ENCODE measurements around the gene MXD4. TPM values are rescaled to one million over a fixed set of nuclear protein-coding genes. Genes with fewer than 3 reads are reported as not detected.

MXD4 gene
- total and polyA plus RNA-seq, 4 donors: 36.9 to 75.4 (median 60.4) TPM

GRCh38 chr4:2296631-2297601, 35.0 kb upstream of the MXD4 start:
- intact Hi-C loops (cut with DNase I): no loop called here
- DNase-seq (peak in 1 of 2 donors; percentile 70), ATAC-seq (ENCODE audit: low FRiP score) (no peak)
- Histone ChIP-seq H3K27me3 (ENCODE audit: control insufficient read depth in 1 of 2, insufficient read depth in 2 of 2, low read length in 1 of 2) (no peaks in the 10 kb centered on the region), H3K4me3 (ENCODE audit: low read length in 2 of 2) (no peak overlapping the region), H3K4me1 (ENCODE audit: control insufficient read depth in 1 of 2, insufficient read depth in 2 of 2, low read length in 2 of 2) (no peaks in the 10 kb centered on the region), H3K9me3 (ENCODE audit: control insufficient read depth, low read length) (no peaks in the 10 kb centered on the region), H3K36me3 (ENCODE audit: control insufficient read depth in 1 of 2, insufficient read depth in 2 of 2, low read length in 1 of 2) (no peaks in the 10 kb centered on the region), H3K27ac (ENCODE audit: low read depth in 1 of 2, low read length in 2 of 2) (no peak overlapping the region)
- WGBS, 2 donors: 90% methylated on average over 37 of the region's 37 CpGs

GRCh38 chr4:2295900-2296442, 34.1 kb upstream of the MXD4 start:
- Histone ChIP-seq H3K4me3 (ENCODE audit: low read length in 2 of 2) (no peak overlapping the region), H3K9me3 (ENCODE audit: control insufficient read depth, low read length) (no peaks in the 10 kb centered on the region), H3K27ac (ENCODE audit: low read depth in 1 of 2, low read length in 2 of 2) (no peak overlapping the region), H3K27me3 (ENCODE audit: control insufficient read depth in 1 of 2, insufficient read depth in 2 of 2, low read length in 1 of 2) (no peaks in the 10 kb centered on the region), H3K36me3 (ENCODE audit: control insufficient read depth in 1 of 2, insufficient read depth in 2 of 2, low read length in 1 of 2) (no peaks in the 10 kb centered on the region), H3K4me1 (ENCODE audit: control insufficient read depth in 1 of 2, insufficient read depth in 2 of 2, low read length in 2 of 2) (no peaks in the 10 kb centered on the region)
- peak in 1 of 2 donors; percentile 63 for DNase-seq
- WGBS, 2 donors: 92 to 94% methylated on average over 14 of the region's 14 CpGs
- intact Hi-C loops (cut with DNase I): no loop called here
- ATAC-seq (ENCODE audit: low FRiP score): no peak

GRCh38 chr4:2295500-2295899, 33.6 kb upstream of the MXD4 start:
- Histone ChIP-seq H3K4me1 (ENCODE audit: control insufficient read depth in 1 of 2, insufficient read depth in 2 of 2, low read length in 2 of 2) (no peaks in the 10 kb centered on the region), H3K36me3 (ENCODE audit: control insufficient read depth in 1 of 2, insufficient read depth in 2 of 2, low read length in 1 of 2) (no peaks in the 10 kb centered on the region), H3K27me3 (ENCODE audit: control insufficient read depth in 1 of 2, insufficient read depth in 2 of 2, low read length in 1 of 2) (no peaks in the 10 kb centered on the region), H3K27ac (ENCODE audit: low read depth in 1 of 2, low read length in 2 of 2) (no peak overlapping the region), H3K4me3 (ENCODE audit: low read length in 2 of 2) (no peak overlapping the region), H3K9me3 (ENCODE audit: control insufficient read depth, low read length) (no peaks in the 10 kb centered on the region)
- intact Hi-C loops (cut with DNase I): no loop called here
- ATAC-seq (ENCODE audit: low FRiP score): no peak
- WGBS, 2 donors: 92 to 95% methylated on average over 9 of the region's 9 CpGs
- peak in 1 of 2 donors; percentile 12 for DNase-seq

- Histone ChIP-seq H3K9me3 (ENCODE audit: control insufficient read depth, low read length) (no peaks in the 10 kb centered on the region), H3K4me3 (ENCODE audit: low read length in 2 of 2) (no peak overlapping the region), H3K4me1 (ENCODE audit: control insufficient read depth in 1 of 2, insufficient read depth in 2 of 2, low read length in 2 of 2) (no peaks in the 10 kb centered on the region), H3K27me3 (ENCODE audit: control insufficient read depth in 1 of 2, insufficient read depth in 2 of 2, low read length in 1 of 2) (no peaks in the 10 kb centered on the region), H3K36me3 (ENCODE audit: control insufficient read depth in 1 of 2, insufficient read depth in 2 of 2, low read length in 1 of 2) (no peaks in the 10 kb centered on the region), H3K27ac (ENCODE audit: low read depth in 1 of 2, low read length in 2 of 2) (no peak overlapping the region)
- intact Hi-C loops (cut with DNase I): no loop called here
- ATAC-seq (ENCODE audit: low FRiP score) (no peak), DNase-seq (peak in 1 of 2 donors; percentile 15)
- WGBS, 2 donors: 38 to 43% methylated on average over 6 of the region's 6 CpGs
Observed at GRCh38 chr4:2292646-2293108, 30.8 kb upstream of the MXD4 start.

GRCh38 chr4:2291705-2292645, 30.1 kb upstream of the MXD4 start:
- DNase-seq (peak; percentile 42 to 62), ATAC-seq (ENCODE audit: low FRiP score) (peak; percentile 38)
- Histone ChIP-seq H3K27me3 (ENCODE audit: control insufficient read depth in 1 of 2, insufficient read depth in 2 of 2, low read length in 1 of 2) (no peaks in the 10 kb centered on the region), H3K4me3 (ENCODE audit: low read length in 2 of 2) (no peak overlapping the region), H3K9me3 (ENCODE audit: control insufficient read depth, low read length) (no peaks in the 10 kb centered on the region), H3K36me3 (ENCODE audit: control insufficient read depth in 1 of 2, insufficient read depth in 2 of 2, low read length in 1 of 2) (no peaks in the 10 kb centered on the region), H3K4me1 (ENCODE audit: control insufficient read depth in 1 of 2, insufficient read depth in 2 of 2, low read length in 2 of 2) (no peaks in the 10 kb centered on the region), H3K27ac (ENCODE audit: low read depth in 1 of 2, low read length in 2 of 2) (no peak overlapping the region)
- intact Hi-C loops (cut with DNase I): no loop called here
- 77 to 79% methylated on average over 20 of the region's 20 CpGs for WGBS, 2 donors

- no peaks in the 10 kb centered on the region for H3K36me3 ChIP-seq (ENCODE audit: control insufficient read depth in 1 of 2, insufficient read depth in 2 of 2, low read length in 1 of 2)
- 87% methylated on average over 24 of the region's 24 CpGs for WGBS, 2 donors
- H3K4me3 ChIP-seq (ENCODE audit: low read length in 2 of 2): no peak overlapping the region
- peak in 1 of 2 donors; percentile 68 for DNase-seq
- no peaks in the 10 kb centered on the region for H3K27me3 ChIP-seq (ENCODE audit: control insufficient read depth in 1 of 2, insufficient read depth in 2 of 2, low read length in 1 of 2)
- no peaks in the 10 kb centered on the region for H3K9me3 ChIP-seq (ENCODE audit: control insufficient read depth, low read length)
- H3K4me1 ChIP-seq (ENCODE audit: control insufficient read depth in 1 of 2, insufficient read depth in 2 of 2, low read length in 2 of 2): no peaks in the 10 kb centered on the region
- intact Hi-C loops (cut with DNase I): no loop called here
- ATAC-seq (ENCODE audit: low FRiP score): no peak
- no peak overlapping the region for H3K27ac ChIP-seq (ENCODE audit: low read depth in 1 of 2, low read length in 2 of 2)
Observed at GRCh38 chr4:2290974-2291704, 29.2 kb upstream of the MXD4 start.

GRCh38 chr4:2290488-2290887, 28.6 kb upstream of the MXD4 start:
- ATAC-seq (ENCODE audit: low FRiP score) (no peak), DNase-seq (peak in 1 of 2 donors; percentile 68)
- Histone ChIP-seq H3K27me3 (ENCODE audit: control insufficient read depth in 1 of 2, insufficient read depth in 2 of 2, low read length in 1 of 2) (no peaks in the 10 kb centered on the region), H3K4me3 (ENCODE audit: low read length in 2 of 2) (no peak overlapping the region), H3K9me3 (ENCODE audit: control insufficient read depth, low read length) (no peaks in the 10 kb centered on the region), H3K27ac (ENCODE audit: low read depth in 1 of 2, low read length in 2 of 2) (no peak overlapping the region), H3K36me3 (ENCODE audit: control insufficient read depth in 1 of 2, insufficient read depth in 2 of 2, low read length in 1 of 2) (no peaks in the 10 kb centered on the region), H3K4me1 (ENCODE audit: control insufficient read depth in 1 of 2, insufficient read depth in 2 of 2, low read length in 2 of 2) (no peaks in the 10 kb centered on the region)
- intact Hi-C loops (cut with DNase I): no loop called here
- 93% methylated on average over 9 of the region's 9 CpGs for WGBS, 2 donors

GRCh38 chr4:2289955-2290333, 28.0 kb upstream of the MXD4 start:
- no peaks in the 10 kb centered on the region for H3K27me3 ChIP-seq (ENCODE audit: control insufficient read depth in 1 of 2, insufficient read depth in 2 of 2, low read length in 1 of 2)
- peak in 1 of 2 donors; percentile 66 for DNase-seq
- no peak overlapping the region for H3K4me3 ChIP-seq (ENCODE audit: low read length in 2 of 2)
- intact Hi-C loops (cut with DNase I): no loop called here
- no peaks in the 10 kb centered on the region for H3K9me3 ChIP-seq (ENCODE audit: control insufficient read depth, low read length)
- H3K4me1 ChIP-seq (ENCODE audit: control insufficient read depth in 1 of 2, insufficient read depth in 2 of 2, low read length in 2 of 2): no peaks in the 10 kb centered on the region
- WGBS, 2 donors: 85 to 90% methylated on average over 11 of the region's 11 CpGs
- no peak overlapping the region for H3K27ac ChIP-seq (ENCODE audit: low read depth in 1 of 2, low read length in 2 of 2)
- no peak for ATAC-seq (ENCODE audit: low FRiP score)
- no peaks in the 10 kb centered on the region for H3K36me3 ChIP-seq (ENCODE audit: control insufficient read depth in 1 of 2, insufficient read depth in 2 of 2, low read length in 1 of 2)

Data from aorta (tissue), 5 donors.